Loucy (cell line): Measurements from ENCODE around the gene CYFIP2.

Experiments used
- H2AFZ ChIP-seq: fragments of 200-600 bp; sonication (generic); 2 replicates; pipeline ENCODE4 v1.6.0; 2016; ENCODE audit warnings: antibody characterized with exemption, mild to moderate bottlenecking, low read length, moderate library complexity
- H3F3A ChIP-seq: fragments of 200-600 bp; 2 replicates; pipeline ENCODE4 v1.6.0; 2016; ENCODE audit warnings: antibody characterized with exemption, low read depth, mild to moderate bottlenecking
- H3K27me3 ChIP-seq: fragments of 200-600 bp; sonication (generic); 2 replicates; pipeline ENCODE4 v1.6.1; 2014; ENCODE audit warnings: low read length, mild to moderate bottlenecking; ENCODE audit not compliant: insufficient read depth, poor library complexity, severe bottlenecking
- H3K36me3 ChIP-seq: fragments of 200-600 bp; sonication (generic); 2 replicates; pipeline ENCODE4 v1.6.1; 2016; ENCODE audit warnings: low read length; ENCODE audit not compliant: insufficient read depth
- H3K4me1 ChIP-seq: fragments of 200-600 bp; sonication (generic); 2 replicates; pipeline ENCODE4 v1.5.1; 2014; ENCODE audit warnings: low read length, mild to moderate bottlenecking; ENCODE audit not compliant: insufficient read depth, poor library complexity, severe bottlenecking
- H3K4me2 ChIP-seq: fragments of 200-600 bp; sonication (generic); 2 replicates; pipeline ENCODE4 v1.6.0; 2014; ENCODE audit warnings: antibody characterized with exemption, low read length, low read depth, mild to moderate bottlenecking; ENCODE audit not compliant: poor library complexity, severe bottlenecking
- H3K4me3 ChIP-seq: fragments of 200-600 bp; sonication (generic); 2 replicates; pipeline ENCODE4 v1.5.1; 2014; ENCODE audit warnings: low read length, mild to moderate bottlenecking, mixed read lengths; ENCODE audit not compliant: poor library complexity, severe bottlenecking
- H3K79me2 ChIP-seq: fragments of 200-600 bp; sonication (generic); 2 replicates; pipeline ENCODE4 v1.6.1; 2014; ENCODE audit warnings: low read length; ENCODE audit not compliant: insufficient read depth
- H3K9ac ChIP-seq: fragments of 200-600 bp; sonication (generic); 2 replicates; pipeline ENCODE4 v1.6.0; 2014; ENCODE audit warnings: mild to moderate bottlenecking, low read depth, low read length, moderate library complexity; ENCODE audit not compliant: poor library complexity, severe bottlenecking
- H3K9me2 ChIP-seq: fragments of 200-600 bp; sonication (generic); replicated peaks from 2 replicates; pipeline ENCODE4 v1.6.1; 2016; ENCODE audit warnings: low read depth, low read length, mixed read lengths
- H3K9me3 ChIP-seq: fragments of 200-600 bp; sonication (generic); 2 replicates; pipeline ENCODE4 v1.6.1; 2014; ENCODE audit warnings: mild to moderate bottlenecking, antibody characterized with exemption, low read length, low read depth; ENCODE audit not compliant: insufficient read depth
- H4K20me1 ChIP-seq: fragments of 200-600 bp; sonication (generic); 2 replicates; pipeline ENCODE4 v1.6.0; 2014; ENCODE audit warnings: antibody characterized with exemption, low read length, mild to moderate bottlenecking; ENCODE audit not compliant: insufficient read depth, poor library complexity, severe bottlenecking
- CTCF ChIP-seq: fragments of 200-600 bp; sonication (generic); conservative IDR thresholded peaks from 2 replicates; pipeline ENCODE4 v1.5.1; 2014; ENCODE audit warnings: mild to moderate bottlenecking, antibody characterized with exemption, low read length
- EZH2phosphoT487 ChIP-seq: fragments of 200-600 bp; IDR thresholded peaks from 2 replicates; pipeline ENCODE4 v1.6.1; 2018; ENCODE audit warnings: antibody characterized with exemption, mild to moderate bottlenecking, moderate library complexity, borderline replicate concordance

CYFIP2 gene

GRCh38 chr5:157356576-157356975, 90.7 kb downstream of the CYFIP2 start:
- Histone ChIP-seq H4K20me1 (no peaks in the 10 kb centered on the region), H3K36me3 (peaks cover 71% of the 10 kb centered on the region; the same call in 1 of the 2 replicates), H3K9ac (no peak overlapping the region), H3K9me2 (no peaks in the 10 kb centered on the region), H2AFZ (no peak overlapping the region), H3K4me3 (no peak overlapping the region), H3K4me1 (no peaks in the 10 kb centered on the region), H3F3A (no peaks in the 10 kb centered on the region), H3K9me3 (no peaks in the 10 kb centered on the region), H3K4me2 (no peak overlapping the region), H3K27me3 (no peaks in the 10 kb centered on the region), H3K79me2 (no peaks in the 10 kb centered on the region)
- no peak for TF ChIP-seq EZH2phosphoT487
- TF ChIP-seq CTCF, result no peak

GRCh38 chr5:157357823-157358222, 91.9 kb downstream of the CYFIP2 start:
- Histone ChIP-seq H3K9me3 (no peaks in the 10 kb centered on the region), H3K79me2 (no peaks in the 10 kb centered on the region), H3K4me3 (no peak overlapping the region), H3K27me3 (no peaks in the 10 kb centered on the region), H3K9ac (no peak overlapping the region), H3K4me1 (no peaks in the 10 kb centered on the region), H3K36me3 (peaks cover 76% of the 10 kb centered on the region; the same call in 1 of the 2 replicates), H2AFZ (no peak overlapping the region), H3K9me2 (no peaks in the 10 kb centered on the region), H3K4me2 (no peak overlapping the region), H3F3A (no peaks in the 10 kb centered on the region), H4K20me1 (no peaks in the 10 kb centered on the region)
- TF ChIP-seq CTCF (no peak), EZH2phosphoT487 (no peak)

GRCh38 chr5:157358871-157359270, 92.9 kb downstream of the CYFIP2 start:
- TF ChIP-seq EZH2phosphoT487 (no peak), CTCF (no peak)
- Histone ChIP-seq H3F3A (no peaks in the 10 kb centered on the region), H3K4me2 (no peak overlapping the region), H3K27me3 (no peaks in the 10 kb centered on the region), H3K36me3 (peaks cover 77% of the 10 kb centered on the region; the same call in 1 of the 2 replicates), H2AFZ (no peak overlapping the region), H3K79me2 (no peaks in the 10 kb centered on the region), H3K9me2 (no peaks in the 10 kb centered on the region), H4K20me1 (no peaks in the 10 kb centered on the region), H3K9me3 (no peaks in the 10 kb centered on the region), H3K4me1 (no peaks in the 10 kb centered on the region), H3K4me3 (no peak overlapping the region), H3K9ac (no peak overlapping the region)
